ENCODE results near the gene FAM237B. TPM values are rescaled to one million over a fixed set of nuclear protein-coding genes. Genes with fewer than 3 reads are reported as not detected.

The FAM237B gene
- total and polyA plus RNA-seq, 2 of the 13 experiments (the other 11 are each of a cell fraction or from before 2014, with no cell fraction given), result not detected

DNA sequence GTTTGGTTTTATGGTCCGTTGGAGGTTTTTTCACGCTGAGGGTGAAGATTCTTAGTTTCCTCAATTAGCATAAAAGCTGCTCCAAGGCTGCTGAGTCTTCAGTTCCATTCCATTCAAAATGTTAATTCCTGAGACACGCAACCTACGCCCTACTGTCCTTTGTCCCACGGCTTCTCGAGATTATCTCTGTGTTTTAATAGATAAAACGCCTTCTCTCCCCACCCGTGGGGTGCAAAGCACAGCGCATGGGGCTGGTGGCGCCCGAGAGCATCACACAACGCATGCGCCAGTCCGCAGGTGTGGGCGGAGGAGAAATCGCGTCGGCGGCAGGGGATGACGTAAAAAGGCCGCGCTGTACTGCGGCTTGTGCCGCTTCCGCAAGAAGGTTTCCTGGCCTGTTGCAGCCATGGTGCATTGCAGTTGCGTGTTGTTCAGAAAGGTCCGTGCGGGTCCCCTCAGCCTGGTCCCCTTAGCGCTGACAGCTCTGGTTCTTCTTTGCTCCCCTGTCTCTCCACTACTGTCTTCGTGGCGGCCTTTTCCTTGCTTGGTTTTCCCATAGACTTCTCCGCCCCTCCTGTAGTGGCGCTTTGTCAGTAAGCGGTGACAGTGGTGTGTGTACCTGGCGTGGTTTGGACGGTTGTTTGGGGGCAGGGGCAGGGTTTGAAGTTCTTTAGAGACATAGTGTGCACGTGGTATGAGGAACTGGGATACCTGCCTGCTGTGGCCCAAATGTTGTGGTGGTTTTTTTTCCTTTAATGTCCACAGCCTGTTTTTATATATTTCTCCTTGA, 25.4 kb upstream of the FAM237B start, which contains the start of gene GTPBP10 (continued):
- TF ChIP-seq, protein P1, sequence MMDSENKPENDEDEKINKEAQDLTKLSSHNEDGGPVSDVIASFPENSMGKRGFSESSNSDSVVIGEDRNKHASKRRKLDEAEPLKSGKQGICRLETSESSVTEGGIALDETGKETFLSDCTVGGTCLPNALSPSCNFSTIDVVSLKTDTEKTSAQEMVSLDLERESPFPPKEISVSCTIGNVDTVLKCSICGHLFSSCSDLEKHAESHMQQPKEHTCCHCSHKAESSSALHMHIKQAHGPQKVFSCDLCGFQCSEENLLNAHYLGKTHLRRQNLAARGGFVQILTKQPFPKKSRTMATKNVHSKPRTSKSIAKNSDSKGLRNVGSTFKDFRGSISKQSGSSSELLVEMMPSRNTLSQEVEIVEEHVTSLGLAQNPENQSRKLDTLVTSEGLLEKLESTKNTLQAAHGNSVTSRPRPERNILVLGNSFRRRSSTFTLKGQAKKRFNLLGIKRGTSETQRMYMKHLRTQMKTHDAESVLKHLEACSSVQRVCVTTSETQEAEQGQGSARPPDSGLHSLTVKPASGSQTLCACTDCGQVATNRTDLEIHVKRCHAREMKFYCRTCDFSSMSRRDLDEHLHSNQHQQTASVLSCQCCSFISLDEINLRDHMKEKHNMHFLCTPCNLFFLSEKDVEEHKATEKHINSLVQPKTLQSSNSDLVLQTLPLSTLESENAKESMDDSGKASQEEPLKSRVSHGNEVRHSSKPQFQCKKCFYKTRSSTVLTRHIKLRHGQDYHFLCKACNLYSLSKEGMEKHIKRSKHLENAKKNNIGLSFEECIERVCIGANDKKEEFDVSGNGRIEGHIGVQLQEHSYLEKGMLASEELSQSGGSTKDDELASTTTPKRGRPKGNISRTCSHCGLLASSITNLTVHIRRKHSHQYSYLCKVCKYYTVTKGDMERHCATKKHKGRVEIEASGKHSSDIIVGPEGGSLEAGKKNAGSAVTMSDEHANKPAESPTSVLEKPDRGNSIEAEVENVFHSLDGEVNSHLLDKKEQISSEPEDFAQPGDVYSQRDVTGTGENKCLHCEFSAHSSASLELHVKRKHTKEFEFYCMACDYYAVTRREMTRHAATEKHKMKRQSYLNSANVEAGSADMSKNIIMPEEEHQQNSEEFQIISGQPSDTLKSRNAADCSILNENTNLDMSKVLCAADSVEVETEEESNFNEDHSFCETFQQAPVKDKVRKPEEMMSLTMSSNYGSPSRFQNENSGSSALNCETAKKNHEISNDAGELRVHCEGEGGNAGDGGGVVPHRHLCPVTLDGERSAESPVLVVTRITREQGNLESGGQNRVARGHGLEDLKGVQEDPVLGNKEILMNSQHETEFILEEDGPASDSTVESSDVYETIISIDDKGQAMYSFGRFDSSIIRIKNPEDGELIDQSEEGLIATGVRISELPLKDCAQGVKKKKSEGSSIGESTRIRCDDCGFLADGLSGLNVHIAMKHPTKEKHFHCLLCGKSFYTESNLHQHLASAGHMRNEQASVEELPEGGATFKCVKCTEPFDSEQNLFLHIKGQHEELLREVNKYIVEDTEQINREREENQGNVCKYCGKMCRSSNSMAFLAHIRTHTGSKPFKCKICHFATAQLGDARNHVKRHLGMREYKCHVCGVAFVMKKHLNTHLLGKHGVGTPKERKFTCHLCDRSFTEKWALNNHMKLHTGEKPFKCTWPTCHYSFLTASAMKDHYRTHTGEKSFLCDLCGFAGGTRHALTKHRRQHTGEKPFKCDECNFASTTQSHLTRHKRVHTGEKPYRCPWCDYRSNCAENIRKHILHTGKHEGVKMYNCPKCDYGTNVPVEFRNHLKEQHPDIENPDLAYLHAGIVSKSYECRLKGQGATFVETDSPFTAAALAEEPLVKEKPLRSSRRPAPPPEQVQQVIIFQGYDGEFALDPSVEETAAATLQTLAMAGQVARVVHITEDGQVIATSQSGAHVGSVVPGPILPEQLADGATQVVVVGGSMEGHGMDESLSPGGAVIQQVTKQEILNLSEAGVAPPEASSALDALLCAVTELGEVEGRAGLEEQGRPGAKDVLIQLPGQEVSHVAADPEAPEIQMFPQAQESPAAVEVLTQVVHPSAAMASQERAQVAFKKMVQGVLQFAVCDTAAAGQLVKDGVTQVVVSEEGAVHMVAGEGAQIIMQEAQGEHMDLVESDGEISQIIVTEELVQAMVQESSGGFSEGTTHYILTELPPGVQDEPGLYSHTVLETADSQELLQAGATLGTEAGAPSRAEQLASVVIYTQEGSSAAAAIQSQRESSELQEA (CRISPR knock-in tag; IDR thresholded peaks at IDR 0.05; ENCODE audit: not compliant biosample characterization), result peak; percentile 78
- TF ChIP-seq CREB1 (IDR thresholded peaks at IDR 0.05), result peak; percentile 98
- TF ChIP-seq CREB1 (CRISPR knock-in tag; IDR thresholded peaks at IDR 0.05), result peak; percentile 100
- TF ChIP-seq ZNF775 (CRISPR knock-in tag; IDR thresholded peaks at IDR 0.05; ENCODE audit: borderline replicate concordance), result no peak
- no peak for TF ChIP-seq ZNF484 (CRISPR knock-in tag; IDR thresholded peaks at IDR 0.05; ENCODE audit: borderline replicate concordance, low read depth)
- no peak for TF ChIP-seq KLF9 (CRISPR knock-in tag; IDR thresholded peaks at IDR 0.05; ENCODE audit: low read depth)
- TF ChIP-seq, protein P2, sequence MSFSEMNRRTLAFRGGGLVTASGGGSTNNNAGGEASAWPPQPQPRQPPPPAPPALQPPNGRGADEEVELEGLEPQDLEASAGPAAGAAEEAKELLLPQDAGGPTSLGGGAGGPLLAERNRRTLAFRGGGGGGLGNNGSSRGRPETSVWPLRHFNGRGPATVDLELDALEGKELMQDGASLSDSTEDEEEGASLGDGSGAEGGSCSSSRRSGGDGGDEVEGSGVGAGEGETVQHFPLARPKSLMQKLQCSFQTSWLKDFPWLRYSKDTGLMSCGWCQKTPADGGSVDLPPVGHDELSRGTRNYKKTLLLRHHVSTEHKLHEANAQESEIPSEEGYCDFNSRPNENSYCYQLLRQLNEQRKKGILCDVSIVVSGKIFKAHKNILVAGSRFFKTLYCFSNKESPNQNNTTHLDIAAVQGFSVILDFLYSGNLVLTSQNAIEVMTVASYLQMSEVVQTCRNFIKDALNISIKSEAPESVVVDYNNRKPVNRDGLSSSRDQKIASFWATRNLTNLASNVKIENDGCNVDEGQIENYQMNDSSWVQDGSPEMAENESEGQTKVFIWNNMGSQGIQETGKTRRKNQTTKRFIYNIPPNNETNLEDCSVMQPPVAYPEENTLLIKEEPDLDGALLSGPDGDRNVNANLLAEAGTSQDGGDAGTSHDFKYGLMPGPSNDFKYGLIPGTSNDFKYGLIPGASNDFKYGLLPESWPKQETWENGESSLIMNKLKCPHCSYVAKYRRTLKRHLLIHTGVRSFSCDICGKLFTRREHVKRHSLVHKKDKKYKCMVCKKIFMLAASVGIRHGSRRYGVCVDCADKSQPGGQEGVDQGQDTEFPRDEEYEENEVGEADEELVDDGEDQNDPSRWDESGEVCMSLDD (CRISPR knock-in tag; IDR thresholded peaks at IDR 0.05; ENCODE audit: borderline replicate concordance), result no peak
- TF ChIP-seq ZSCAN29 (CRISPR knock-in tag; conservative IDR thresholded peaks at IDR 0.05), result 0 out of 2 replicates have a peak, but pooled peaks have one; percentile 70
- TF ChIP-seq KLF16 (CRISPR knock-in tag; IDR thresholded peaks at IDR 0.05), result peak in 1 of 2 experiments; percentile 74; a peak in 2 of 4 replicates
- TF ChIP-seq, protein P3, sequence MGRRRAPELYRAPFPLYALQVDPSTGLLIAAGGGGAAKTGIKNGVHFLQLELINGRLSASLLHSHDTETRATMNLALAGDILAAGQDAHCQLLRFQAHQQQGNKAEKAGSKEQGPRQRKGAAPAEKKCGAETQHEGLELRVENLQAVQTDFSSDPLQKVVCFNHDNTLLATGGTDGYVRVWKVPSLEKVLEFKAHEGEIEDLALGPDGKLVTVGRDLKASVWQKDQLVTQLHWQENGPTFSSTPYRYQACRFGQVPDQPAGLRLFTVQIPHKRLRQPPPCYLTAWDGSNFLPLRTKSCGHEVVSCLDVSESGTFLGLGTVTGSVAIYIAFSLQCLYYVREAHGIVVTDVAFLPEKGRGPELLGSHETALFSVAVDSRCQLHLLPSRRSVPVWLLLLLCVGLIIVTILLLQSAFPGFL (CRISPR knock-in tag; IDR thresholded peaks at IDR 0.05), result no peak
- TF ChIP-seq, protein P4, sequence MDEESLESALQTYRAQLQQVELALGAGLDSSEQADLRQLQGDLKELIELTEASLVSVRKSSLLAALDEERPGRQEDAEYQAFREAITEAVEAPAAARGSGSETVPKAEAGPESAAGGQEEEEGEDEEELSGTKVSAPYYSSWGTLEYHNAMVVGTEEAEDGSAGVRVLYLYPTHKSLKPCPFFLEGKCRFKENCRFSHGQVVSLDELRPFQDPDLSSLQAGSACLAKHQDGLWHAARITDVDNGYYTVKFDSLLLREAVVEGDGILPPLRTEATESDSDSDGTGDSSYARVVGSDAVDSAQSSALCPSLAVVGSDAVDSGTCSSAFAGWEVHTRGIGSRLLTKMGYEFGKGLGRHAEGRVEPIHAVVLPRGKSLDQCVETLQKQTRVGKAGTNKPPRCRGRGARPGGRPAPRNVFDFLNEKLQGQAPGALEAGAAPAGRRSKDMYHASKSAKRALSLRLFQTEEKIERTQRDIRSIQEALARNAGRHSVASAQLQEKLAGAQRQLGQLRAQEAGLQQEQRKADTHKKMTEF (CRISPR knock-in tag; IDR thresholded peaks at IDR 0.05), result peak; percentile 91
- peak; percentile 65; the same call in 1 of the 2 replicates for TF ChIP-seq ZNF510 (CRISPR knock-in tag; IDR thresholded peaks at IDR 0.05; ENCODE audit: low read depth)
- TF ChIP-seq MBD4 (IDR thresholded peaks at IDR 0.05; ENCODE audit: borderline replicate concordance, low read length), result no peak
- TF ChIP-seq EP300 (IDR thresholded peaks at IDR 0.05; ENCODE audit: low read depth in 2 of 2, low read length in 2 of 2), result 0 out of 4 replicates have a peak, but pooled peaks of 1 of the 2 experiments have one; percentile 8
- no peak for TF ChIP-seq EP300 (CRISPR knock-in tag; IDR thresholded peaks at IDR 0.05; ENCODE audit: borderline replicate concordance)
